ENCODE data around the gene PROKR1.

GRCh38 chr2:68673631-68674030, 30.3 kb downstream of the PROKR1 start:
- TF ChIP-seq ZNF384 (IDR thresholded peaks at IDR 0.05) (no peak), SP1 (IDR thresholded peaks at IDR 0.05) (no peak), PKNOX1 (IDR thresholded peaks at IDR 0.05) (no peak)

Data from HEK293T (cell line).